Measurements from ENCODE around the gene WDR43. TPM values are rescaled to one million over a fixed set of nuclear protein-coding genes. Genes with fewer than 3 reads are reported as not detected.
A peak's percentile ranks its signal among the peaks of the same experiment; 100 is the strongest.

The WDR43 gene
- 144 and 152 TPM in 2 replicates for total RNA-seq (2014; rRNA removed; shearing (Covaris generic))
- polyA plus RNA-seq (2014; cell fraction: nucleus; rRNA removed), result 67.4 and 78.3 TPM in 2 replicates

DNA sequence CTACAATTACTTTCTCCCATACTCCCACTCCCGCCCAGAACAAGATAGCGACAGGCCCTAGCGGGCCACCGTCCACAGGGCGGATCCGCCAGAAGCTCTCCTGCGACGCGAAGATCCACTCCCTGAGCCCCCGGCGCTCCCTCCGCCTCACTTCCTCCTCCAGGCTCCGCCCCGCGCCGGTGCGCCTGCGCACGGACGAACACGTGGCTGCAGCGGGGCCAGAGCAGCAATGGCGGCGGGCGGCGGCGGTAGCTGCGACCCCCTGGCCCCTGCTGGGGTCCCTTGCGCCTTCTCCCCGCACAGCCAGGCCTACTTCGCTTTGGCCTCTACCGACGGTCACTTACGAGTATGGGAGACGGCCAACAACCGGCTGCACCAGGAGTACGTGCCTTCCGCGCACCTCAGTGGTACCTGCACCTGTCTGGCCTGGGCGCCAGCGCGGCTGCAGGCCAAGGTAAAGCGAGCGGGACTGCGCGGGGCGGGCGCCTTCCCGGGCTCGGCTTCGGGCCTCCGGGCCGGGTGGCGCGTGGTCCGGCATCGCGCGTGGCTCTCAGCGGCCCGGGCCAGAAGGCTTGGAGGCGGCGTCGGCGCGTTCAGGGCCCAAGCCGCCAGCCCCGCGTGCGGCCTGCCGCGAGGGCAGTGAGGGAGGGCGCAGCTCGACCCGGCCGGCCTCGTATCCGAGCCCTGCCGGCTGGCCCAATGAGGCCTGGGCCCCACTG lies at the start of gene WDR43:
WDR43 (plus strand) TSS at position 198 of the 719 bp plus-strand sequence; CDS start at position 230, 32 bp downstream.
- DNase-seq (ENCODE audit: extremely low read depth, low read depth), result peak; percentile 99

DNA sequence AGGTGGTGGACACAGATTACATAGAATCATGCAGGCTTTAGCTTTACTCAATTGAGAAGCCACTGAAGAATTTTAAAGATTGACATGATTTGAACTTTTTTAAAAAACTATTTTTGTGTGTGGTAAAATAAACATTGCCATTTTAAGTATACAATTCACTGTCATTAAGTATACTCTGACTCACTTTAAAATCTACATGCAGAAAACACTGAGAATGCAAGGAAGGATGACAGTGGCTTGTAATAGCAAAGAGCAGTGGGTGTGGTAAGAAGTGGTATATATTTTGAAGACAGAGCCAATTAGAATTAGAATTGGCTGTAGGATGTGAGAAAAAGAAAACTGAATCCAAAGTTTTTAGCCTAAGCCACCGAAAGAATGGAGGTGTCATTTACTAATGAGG lies 39.3 kb upstream of the WDR43 start:
- DNase-seq (ENCODE audit: extremely low read depth, low read depth), result no peak

- no peak for DNase-seq (ENCODE audit: extremely low read depth, low read depth)
Observed at GRCh38 chr2:28855977-28856376, 38.5 kb upstream of the WDR43 start.

DNA sequence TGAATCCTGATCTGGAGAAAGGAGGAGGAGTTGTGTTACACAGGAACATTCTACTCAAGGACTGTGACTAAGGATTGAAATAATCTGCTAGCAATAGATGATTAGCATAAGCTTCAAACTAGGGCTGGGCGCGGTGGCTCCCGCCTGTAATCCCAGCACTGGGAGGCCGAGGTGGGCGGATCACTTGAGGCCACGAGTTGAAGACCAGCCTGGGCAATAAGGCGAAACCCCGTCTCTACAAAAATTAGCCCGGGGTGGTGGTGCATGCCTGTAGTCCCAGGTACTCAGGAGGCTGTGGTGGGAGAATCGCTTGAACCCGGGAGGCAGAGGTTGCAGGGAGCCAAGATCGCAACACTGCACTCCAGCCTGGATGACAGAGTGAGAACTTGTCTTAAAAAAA lies 25.9 kb upstream of the WDR43 start:
- no peak for DNase-seq (ENCODE audit: extremely low read depth, low read depth)

- DNase-seq (ENCODE audit: extremely low read depth, low read depth), result peak; percentile 12
Observed at GRCh38 chr2:28869494-28870145, 24.8 kb upstream of the WDR43 start.

DNA sequence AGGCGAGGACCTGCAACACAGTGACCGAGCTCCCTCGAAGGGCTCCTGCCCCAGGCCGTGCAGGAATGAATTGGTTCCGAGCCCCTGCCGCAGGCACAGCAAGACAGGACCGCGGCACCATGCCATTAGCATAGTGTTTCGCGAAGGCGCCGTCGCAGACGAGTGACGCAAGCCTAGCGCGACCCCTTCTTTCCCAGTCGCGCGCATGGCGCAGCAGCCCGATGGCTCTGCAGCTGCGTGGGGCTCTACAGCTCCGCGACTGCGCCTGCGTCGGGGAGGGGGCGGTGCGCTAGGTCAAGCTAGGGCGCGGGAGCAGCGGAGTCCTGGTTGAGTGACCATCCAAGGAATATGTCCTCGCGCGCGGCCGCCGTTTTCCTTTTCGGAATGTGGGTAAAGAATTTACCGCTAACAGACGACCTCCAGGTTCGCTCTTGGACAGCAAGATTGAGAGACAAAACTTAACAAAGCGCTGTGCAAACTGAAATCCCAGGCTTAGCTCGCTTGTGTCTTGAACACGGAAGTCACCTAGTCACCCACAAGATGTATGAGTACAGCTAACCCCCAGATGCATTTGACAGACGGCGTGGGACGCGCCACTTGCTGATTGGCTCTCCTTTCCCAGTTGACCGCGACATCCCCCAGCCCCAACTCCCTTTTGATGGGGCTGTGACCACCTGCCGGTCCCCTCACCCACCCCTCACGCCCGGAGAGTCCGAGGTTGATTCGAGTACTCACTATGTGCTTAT lies 24.1 kb upstream of the WDR43 start, which contains the start of gene TRMT61B:
TRMT61B (minus strand) TSS at position 164 of the 746 bp plus-strand sequence; CDS start at position 132, 32 bp downstream.
- DNase-seq (ENCODE audit: extremely low read depth, low read depth), result peak; percentile 93

DNA sequence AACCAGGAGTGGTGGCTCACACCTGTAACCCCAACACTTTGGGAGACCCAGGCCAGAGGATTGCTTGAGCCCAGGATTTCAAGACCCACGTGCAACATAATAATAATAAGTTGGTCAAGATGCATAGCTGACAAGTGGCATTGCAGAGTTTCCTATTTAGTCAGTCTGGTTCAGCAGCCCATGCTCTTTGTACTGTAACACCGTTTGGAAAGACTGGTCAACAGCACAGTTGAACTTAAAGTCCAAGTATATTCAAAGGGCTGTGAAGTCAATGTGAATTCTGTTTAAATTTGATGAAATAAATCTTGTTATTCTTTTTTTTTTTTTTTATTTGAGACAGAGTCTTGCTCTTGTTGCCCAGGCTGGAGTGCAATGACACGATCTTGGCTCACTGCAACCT lies 22.8 kb upstream of the WDR43 start:
- no peak for DNase-seq (ENCODE audit: extremely low read depth, low read depth)

GRCh38 chr2:28880193-28880592 lies 14.3 kb upstream of the WDR43 start:
- no peak for DNase-seq (ENCODE audit: extremely low read depth, low read depth)

GRCh38 chr2:28893488-28893887 lies 979 bp upstream of the WDR43 start:
- no peak for DNase-seq (ENCODE audit: extremely low read depth, low read depth)

GRCh38 chr2:28895189-28895893 lies 874 bp downstream of the WDR43 start:
- peak; percentile 12 for DNase-seq (ENCODE audit: extremely low read depth, low read depth)

- DNase-seq (ENCODE audit: extremely low read depth, low read depth), result peak; percentile 45
Observed at GRCh38 chr2:28896906-28897305, 2.4 kb downstream of the WDR43 start.

GRCh38 chr2:28898048-28898447 lies 3.6 kb downstream of the WDR43 start:
- no peak for DNase-seq (ENCODE audit: extremely low read depth, low read depth)

GRCh38 chr2:28901202-28901601 lies 6.7 kb downstream of the WDR43 start:
- peak; percentile 56 for DNase-seq (ENCODE audit: extremely low read depth, low read depth)

- no peak for DNase-seq (ENCODE audit: extremely low read depth, low read depth)
Observed at GRCh38 chr2:28901841-28902240, 7.4 kb downstream of the WDR43 start.

GRCh38 chr2:28902584-28902983 lies 8.1 kb downstream of the WDR43 start:
- DNase-seq (ENCODE audit: extremely low read depth, low read depth), result no peak

GRCh38 chr2:28904295-28904694 lies 9.8 kb downstream of the WDR43 start:
- no peak for DNase-seq (ENCODE audit: extremely low read depth, low read depth)

GRCh38 chr2:28904802-28905457 lies 10.5 kb downstream of the WDR43 start:
- DNase-seq (ENCODE audit: extremely low read depth, low read depth), result no peak

- no peak for DNase-seq (ENCODE audit: extremely low read depth, low read depth)
Observed at GRCh38 chr2:28905533-28905932, 11.1 kb downstream of the WDR43 start.

DNA sequence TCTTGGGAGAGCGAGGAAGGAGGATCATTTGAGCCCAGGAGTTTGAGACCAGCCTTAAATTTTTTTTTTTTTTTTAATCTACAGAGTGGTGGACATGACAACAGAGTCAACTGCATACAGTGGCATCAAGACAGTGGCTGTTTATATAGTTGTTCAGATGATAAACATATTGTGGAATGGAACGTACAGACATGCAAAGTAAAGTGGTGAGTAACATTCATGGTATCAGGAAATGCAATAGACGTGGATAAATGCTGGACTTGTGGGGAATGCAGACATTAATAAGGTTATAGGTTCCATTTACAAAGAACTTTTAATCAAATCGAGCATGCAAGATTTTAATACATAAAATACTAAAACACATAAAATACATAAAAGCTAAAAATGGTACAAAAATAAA lies 11.9 kb downstream of the WDR43 start:
- no peak for DNase-seq (ENCODE audit: extremely low read depth, low read depth)

DNA sequence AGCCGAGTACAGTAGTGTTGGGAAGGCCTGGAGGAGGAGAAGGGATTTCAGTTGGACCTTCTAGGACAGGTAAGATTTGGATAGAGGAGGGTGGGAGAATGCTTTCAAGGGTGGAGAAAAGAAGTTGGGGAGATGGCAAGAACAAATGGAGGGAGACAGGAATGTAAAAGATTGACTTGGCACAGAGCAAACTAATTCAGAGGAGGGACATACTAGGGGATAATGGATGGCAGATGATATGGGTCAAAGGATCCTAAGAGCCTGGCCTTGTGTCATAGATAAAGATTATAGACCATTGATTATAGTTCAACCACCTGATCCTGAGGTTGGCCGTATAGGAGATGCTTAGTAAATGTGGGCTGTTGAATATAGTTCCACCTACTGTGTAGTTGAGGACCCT lies 12.4 kb downstream of the WDR43 start:
- no peak for DNase-seq (ENCODE audit: extremely low read depth, low read depth)
